ENCODE measurements around the gene SDF2. TPM values are rescaled to one million over a fixed set of nuclear protein-coding genes. Genes with fewer than 3 reads are reported as not detected.
"Not testable (repeated sequence)": the region's sequence is repeated elsewhere in the genome, so short reads cannot be mapped to it uniquely, and the experiment has no call there.

The SDF2 gene
- total RNA-seq, 1 donor from 2014 or later, result 73.0 TPM

DNA sequence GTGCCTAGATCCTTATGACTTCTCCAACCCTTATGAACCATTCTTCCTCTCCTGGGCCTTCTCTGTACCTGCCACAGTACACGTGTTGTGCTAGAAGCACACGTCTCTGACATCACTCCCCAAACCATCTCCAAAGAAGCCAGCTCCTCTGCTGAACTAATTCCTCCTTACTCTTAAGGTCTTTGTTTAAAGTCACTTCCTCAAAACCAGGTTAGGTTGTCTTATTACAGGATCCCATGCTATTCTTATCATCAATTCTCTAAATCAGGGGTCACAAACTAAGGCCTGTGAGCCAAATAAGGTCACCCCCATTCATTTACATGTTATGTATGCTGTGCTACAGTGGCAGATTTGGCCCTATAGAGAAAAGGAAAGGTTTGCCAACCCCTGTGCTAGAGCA lies 4.3 kb upstream of the SDF2 start:
- no peak overlapping the region for H3K4me3 Mint-ChIP-seq (ENCODE audit: unreplicated experiment)
- H3K27me3 Mint-ChIP-seq (ENCODE audit: unreplicated experiment), result no peaks in the 10 kb centered on the region
- no peak overlapping the region for H3K27ac Mint-ChIP-seq (ENCODE audit: unreplicated experiment)
- H3K4me1 Mint-ChIP-seq (ENCODE audit: unreplicated experiment), result peaks cover 32% of the 10 kb centered on the region
- DNase-seq (ENCODE audit: extremely low spot score, unreplicated experiment), result no peak
- TF ChIP-seq, protein P1, sequence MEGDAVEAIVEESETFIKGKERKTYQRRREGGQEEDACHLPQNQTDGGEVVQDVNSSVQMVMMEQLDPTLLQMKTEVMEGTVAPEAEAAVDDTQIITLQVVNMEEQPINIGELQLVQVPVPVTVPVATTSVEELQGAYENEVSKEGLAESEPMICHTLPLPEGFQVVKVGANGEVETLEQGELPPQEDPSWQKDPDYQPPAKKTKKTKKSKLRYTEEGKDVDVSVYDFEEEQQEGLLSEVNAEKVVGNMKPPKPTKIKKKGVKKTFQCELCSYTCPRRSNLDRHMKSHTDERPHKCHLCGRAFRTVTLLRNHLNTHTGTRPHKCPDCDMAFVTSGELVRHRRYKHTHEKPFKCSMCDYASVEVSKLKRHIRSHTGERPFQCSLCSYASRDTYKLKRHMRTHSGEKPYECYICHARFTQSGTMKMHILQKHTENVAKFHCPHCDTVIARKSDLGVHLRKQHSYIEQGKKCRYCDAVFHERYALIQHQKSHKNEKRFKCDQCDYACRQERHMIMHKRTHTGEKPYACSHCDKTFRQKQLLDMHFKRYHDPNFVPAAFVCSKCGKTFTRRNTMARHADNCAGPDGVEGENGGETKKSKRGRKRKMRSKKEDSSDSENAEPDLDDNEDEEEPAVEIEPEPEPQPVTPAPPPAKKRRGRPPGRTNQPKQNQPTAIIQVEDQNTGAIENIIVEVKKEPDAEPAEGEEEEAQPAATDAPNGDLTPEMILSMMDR (IDR thresholded peaks at IDR 0.05), result no peak
- peaks cover 13% of the 10 kb centered on the region for H3K36me3 Mint-ChIP-seq (ENCODE audit: unreplicated experiment)
- no peaks in the 10 kb centered on the region for H3K9me3 Mint-ChIP-seq (ENCODE audit: unreplicated experiment)

DNA sequence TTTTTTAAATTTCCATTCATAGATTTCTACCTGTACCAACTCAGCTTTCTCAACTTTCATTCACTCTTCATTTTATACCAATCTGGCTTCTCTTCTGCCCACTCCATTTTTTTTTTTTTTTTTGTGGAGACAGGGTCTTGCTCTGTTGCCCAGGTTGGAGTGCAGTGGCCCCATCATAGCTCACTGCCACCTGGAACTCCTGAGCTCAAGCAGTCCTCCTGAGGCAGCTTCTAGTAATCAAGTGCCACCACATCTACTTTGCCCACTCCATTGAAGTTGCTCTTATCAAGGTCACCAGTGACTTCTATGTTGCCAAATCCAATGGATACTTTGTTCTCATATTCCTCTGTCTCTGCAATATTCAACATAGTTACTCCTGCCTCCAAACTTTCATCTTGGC lies 2.0 kb upstream of the SDF2 start:
- Mint-ChIP-seq H3K4me3 (ENCODE audit: unreplicated experiment) (peak overlapping the region; percentile 99), H3K4me1 (ENCODE audit: unreplicated experiment) (peaks cover 44% of the 10 kb centered on the region), H3K9me3 (ENCODE audit: unreplicated experiment) (no peaks in the 10 kb centered on the region), H3K36me3 (ENCODE audit: unreplicated experiment) (peaks cover 10% of the 10 kb centered on the region), H3K27ac (ENCODE audit: unreplicated experiment) (peak overlapping the region; percentile 100), H3K27me3 (ENCODE audit: unreplicated experiment) (no peaks in the 10 kb centered on the region)
- TF ChIP-seq, protein P1 (IDR thresholded peaks at IDR 0.05), result no peak
- no peak for DNase-seq (ENCODE audit: extremely low spot score, unreplicated experiment)

DNA sequence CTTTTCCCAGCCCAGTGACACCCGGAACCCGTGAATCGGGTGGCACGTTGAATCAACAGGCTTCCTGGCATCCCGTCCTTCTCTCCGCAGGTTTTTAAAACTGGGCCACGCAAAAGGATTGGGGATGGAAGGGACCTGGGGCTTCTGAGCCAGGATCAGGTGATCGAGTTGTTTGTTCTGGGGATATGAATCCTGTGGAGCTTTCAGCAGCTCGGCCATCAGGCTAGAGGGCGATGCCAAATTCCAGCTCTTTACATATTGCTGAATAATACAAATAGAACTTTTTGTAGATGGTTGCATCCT lies 772 bp upstream of the SDF2 start:
- peak overlapping the region; percentile 99 for H3K4me3 Mint-ChIP-seq (ENCODE audit: unreplicated experiment)
- no peaks in the 10 kb centered on the region for H3K9me3 Mint-ChIP-seq (ENCODE audit: unreplicated experiment)
- DNase-seq (ENCODE audit: extremely low spot score, unreplicated experiment), result no peak
- H3K27me3 Mint-ChIP-seq (ENCODE audit: unreplicated experiment), result no peaks in the 10 kb centered on the region
- TF ChIP-seq, protein P1 (IDR thresholded peaks at IDR 0.05), result no peak
- peaks cover 15% of the 10 kb centered on the region for H3K36me3 Mint-ChIP-seq (ENCODE audit: unreplicated experiment)
- peak overlapping the region; percentile 100 for H3K27ac Mint-ChIP-seq (ENCODE audit: unreplicated experiment)
- peaks cover 43% of the 10 kb centered on the region for H3K4me1 Mint-ChIP-seq (ENCODE audit: unreplicated experiment)

DNA sequence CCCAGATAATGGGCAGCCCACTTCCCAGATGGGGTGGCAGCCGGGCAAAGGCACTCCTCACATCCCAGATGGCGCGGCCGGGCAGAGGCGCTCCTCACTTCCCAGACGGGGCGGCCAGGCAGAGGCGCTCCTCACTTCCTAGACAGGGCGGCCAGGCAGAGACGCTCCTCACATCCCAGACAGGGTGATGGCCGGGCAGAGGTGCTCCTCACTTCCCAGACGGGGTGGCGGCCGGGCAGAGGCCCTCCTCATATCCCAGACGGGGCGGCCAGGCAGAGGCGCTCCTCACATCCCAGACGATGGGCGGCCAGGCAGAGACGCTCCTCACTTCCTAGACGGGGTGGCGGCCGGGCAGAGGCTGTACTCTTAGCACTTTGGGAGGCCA lies 2.2 kb downstream of the SDF2 start:
- H3K4me3 Mint-ChIP-seq (ENCODE audit: unreplicated experiment); H3K27me3 Mint-ChIP-seq (ENCODE audit: unreplicated experiment); H3K27ac Mint-ChIP-seq (ENCODE audit: unreplicated experiment): not testable (repeated sequence)

DNA sequence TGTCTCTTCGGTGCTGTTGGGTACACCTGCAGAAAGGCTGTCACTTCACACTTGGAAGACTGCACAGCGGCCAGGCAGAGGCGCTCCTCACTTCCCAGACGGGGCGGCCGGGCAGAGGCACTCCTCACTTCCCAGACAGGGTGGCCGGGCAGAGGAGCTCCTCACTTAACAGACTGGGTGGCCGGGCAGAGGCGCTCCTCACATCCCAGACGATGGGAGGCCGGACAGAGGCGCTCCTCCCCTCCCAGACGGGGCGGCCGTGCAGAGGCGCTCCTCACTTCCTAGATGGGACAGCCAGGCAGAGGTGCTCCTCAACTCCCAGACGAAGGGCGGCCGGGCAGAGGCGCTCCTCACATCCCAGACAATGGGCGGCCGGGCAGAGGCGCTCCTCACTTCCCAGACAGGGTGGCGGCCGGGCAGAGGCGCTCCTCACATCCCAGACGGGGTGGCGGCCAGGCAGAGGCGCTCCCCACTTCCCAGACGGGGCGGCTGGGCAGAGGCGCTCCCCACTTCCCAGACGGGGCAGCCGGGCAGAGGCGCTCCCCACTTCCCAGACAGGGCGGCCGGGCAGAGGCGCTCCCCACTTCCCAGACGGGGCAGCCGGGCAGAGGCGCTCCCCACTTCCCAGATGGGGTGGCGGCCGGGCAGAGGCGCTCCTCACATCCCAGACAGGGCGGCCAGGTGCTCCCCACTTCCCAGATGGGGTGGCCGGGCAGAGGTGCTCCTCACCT lies 2.8 kb downstream of the SDF2 start:
- not testable (repeated sequence) for DNase-seq (ENCODE audit: extremely low spot score, unreplicated experiment); H3K27me3 Mint-ChIP-seq (ENCODE audit: unreplicated experiment); H3K27ac Mint-ChIP-seq (ENCODE audit: unreplicated experiment); H3K9me3 Mint-ChIP-seq (ENCODE audit: unreplicated experiment); H3K4me3 Mint-ChIP-seq (ENCODE audit: unreplicated experiment)
- H3K4me1 Mint-ChIP-seq (ENCODE audit: unreplicated experiment), result peaks cover 30% of the 10 kb centered on the region
- peaks cover 12% of the 10 kb centered on the region for H3K36me3 Mint-ChIP-seq (ENCODE audit: unreplicated experiment)

More for the DNA sequence above, 2.2 kb downstream of the SDF2 start:
- not testable (repeated sequence) for DNase-seq (ENCODE audit: extremely low spot score, unreplicated experiment); H3K9me3 Mint-ChIP-seq (ENCODE audit: unreplicated experiment)
- Mint-ChIP-seq H3K36me3 (ENCODE audit: unreplicated experiment) (peaks cover 11% of the 10 kb centered on the region), H3K4me1 (ENCODE audit: unreplicated experiment) (peaks cover 34% of the 10 kb centered on the region)

DNA sequence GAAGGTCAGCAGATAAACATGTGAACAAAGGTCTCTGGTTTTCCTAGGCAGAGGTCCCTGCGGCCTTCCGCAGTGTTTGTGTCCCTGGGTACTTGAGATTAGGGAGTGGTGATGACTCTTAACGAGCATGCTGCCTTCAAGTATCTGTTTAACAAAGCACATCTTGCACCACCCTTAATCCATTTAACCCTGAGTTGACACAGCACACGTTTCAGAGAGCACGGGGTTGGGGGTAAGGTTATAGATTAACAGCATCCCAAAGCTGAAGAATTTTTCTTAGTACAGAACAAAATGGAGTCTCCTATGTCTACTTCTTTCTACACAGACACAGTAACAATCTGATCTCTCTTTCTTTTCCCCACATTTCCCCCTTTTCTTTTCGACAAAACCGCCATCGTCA lies 3.4 kb downstream of the SDF2 start:
- not testable (repeated sequence) for H3K36me3 Mint-ChIP-seq (ENCODE audit: unreplicated experiment); DNase-seq (ENCODE audit: extremely low spot score, unreplicated experiment)
- H3K4me1 Mint-ChIP-seq (ENCODE audit: unreplicated experiment), result peaks cover 25% of the 10 kb centered on the region

More for the DNA sequence above, 3.4 kb downstream of the SDF2 start:
- H3K9me3 Mint-ChIP-seq (ENCODE audit: unreplicated experiment); H3K27ac Mint-ChIP-seq (ENCODE audit: unreplicated experiment); H3K4me3 Mint-ChIP-seq (ENCODE audit: unreplicated experiment); H3K27me3 Mint-ChIP-seq (ENCODE audit: unreplicated experiment): not testable (repeated sequence)
